Left lung (tissue), 10 donors: ENCODE results near the gene DNAH10. TPM values are rescaled to one million over a fixed set of nuclear protein-coding genes. Genes with fewer than 3 reads are reported as not detected.

ENCODE experiments used
- ATAC-seq: fragments of 200-7000 bp; cut with Tn5 transposase; one replicate; pipeline ENCODE4 v1.9.1; 2020; ENCODE audit warnings: moderate library complexity
- DNase-seq, 4 donors: peaks; one replicate each; pipeline ENCODE4 v3.0.0-alpha.2; 2013 to 2020
- H3K27ac ChIP-seq, 2 donors: fragments of 200-600 bp; sonication (generic) in 1 of 2; one replicate each; pipeline versions ENCODE4 v1.5.0 to v1.8.0; 2020 to 2021
- H3K27me3 ChIP-seq, 2 donors: fragments of 200-600 bp; sonication (generic) in 1 of 2; one replicate each; pipeline versions ENCODE4 v1.5.0 to v1.8.0; 2020 to 2021
- H3K36me3 ChIP-seq, 2 donors: fragments of 200-600 bp; sonication (generic) in 1 of 2; one replicate each; pipeline versions ENCODE4 v1.5.0 to v1.8.0; 2020 to 2021
- H3K4me1 ChIP-seq, 2 donors: fragments of 200-600 bp; one replicate each; pipeline ENCODE4 v1.8.0; 2021
- H3K4me3 ChIP-seq, 2 donors: fragments of 200-600 bp; sonication (generic) in 1 of 2; one replicate each; pipeline versions ENCODE4 v1.5.0 to v1.8.0; 2020 to 2021; ENCODE audit warnings: mild to moderate bottlenecking in 1 of 2
- H3K9me3 ChIP-seq, 2 donors: fragments of 200-600 bp; sonication (generic) in 1 of 2; one replicate each; pipeline versions ENCODE4 v1.5.0 to v1.8.0; 2020 to 2021
- CTCF ChIP-seq, 2 donors: fragments of 200-600 bp; sonication (generic) in 1 of 2; IDR thresholded peaks; one replicate each; pipeline versions ENCODE4 v1.5.0 to v1.8.0; 2021; ENCODE audit warnings: antibody characterized with exemption in 2 of 2
- intact Hi-C, 2 donors: fragments of 100-400 bp; cut with DNase I; formaldehyde crosslinking; loops; one replicate each; pipeline versions ENCODE4 v1.11.2 to v1.14.2; 2022
- polyA plus RNA-seq, 6 donors: library from polyadenylated mRNA; unstranded; fragments of 120-200 nt; gene quantifications; one replicate each; pipeline ENCODE4 v1.2.1, GENCODE V29; 2013; ENCODE audit not compliant: insufficient read length in 6 of 6
- total RNA-seq, 2 donors: library from RNA; stranded (reverse); fragmentation: NEBNext Ultra II Directional; extraction: Animal tissue kit (Norgen Biotek cat#: 25700); gene quantifications; one replicate each; pipeline ENCODE4 v1.2.1, GENCODE V29; 2021
- donor health status: DM: no; HTN: yes; CAD: no.
- donor health status: DM: no; HTN: no; CAD: no.

The DNAH10 gene
- total and polyA plus RNA-seq, 8 donors, result 0.79 to 10.4 (median 6.5) TPM

DNA sequence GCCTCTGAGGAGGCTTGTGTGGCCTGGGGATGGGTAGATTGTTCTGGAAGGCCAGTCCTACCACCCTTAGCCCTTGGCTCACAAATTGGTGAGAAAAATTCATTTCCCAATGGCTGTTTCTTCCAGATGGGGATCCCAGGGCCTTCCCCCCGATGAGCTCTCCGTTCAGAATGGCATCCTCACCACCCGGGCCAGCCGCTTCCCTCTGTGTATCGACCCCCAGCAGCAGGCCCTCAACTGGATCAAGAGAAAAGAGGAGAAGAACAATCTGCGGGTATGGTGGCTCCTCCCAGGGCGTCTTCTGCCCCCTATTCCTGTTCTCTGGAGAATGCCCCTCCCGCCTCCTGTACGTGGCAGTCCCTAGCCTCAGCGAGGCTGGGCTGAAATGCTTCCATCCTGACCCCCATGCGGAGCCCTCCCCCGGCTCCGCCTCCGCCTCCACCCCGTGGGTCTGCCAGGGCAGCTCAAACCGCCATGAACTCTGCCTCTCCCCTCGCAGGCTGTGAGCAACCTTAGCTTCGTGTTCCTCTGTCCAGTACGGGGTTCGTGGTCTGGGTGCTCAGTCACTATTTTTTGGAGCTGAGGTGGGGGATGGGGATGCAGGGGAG, 152.7 kb downstream of the DNAH10 start:
- intact Hi-C loops, result no loop called here
- no peak overlapping the region for H3K27ac ChIP-seq
- ATAC-seq, result no peak
- peaks cover 0 to 18% of the 10 kb centered on the region in 2 donors for H3K27me3 ChIP-seq
- no peak for DNase-seq
- H3K4me1 ChIP-seq, result no peaks in the 10 kb centered on the region
- no peaks in the 10 kb centered on the region for H3K36me3 ChIP-seq
- no peak for TF ChIP-seq CTCF (IDR thresholded peaks at IDR 0.05)
- H3K4me3 ChIP-seq, result no peak overlapping the region
- H3K9me3 ChIP-seq, result no peaks in the 10 kb centered on the region

DNA sequence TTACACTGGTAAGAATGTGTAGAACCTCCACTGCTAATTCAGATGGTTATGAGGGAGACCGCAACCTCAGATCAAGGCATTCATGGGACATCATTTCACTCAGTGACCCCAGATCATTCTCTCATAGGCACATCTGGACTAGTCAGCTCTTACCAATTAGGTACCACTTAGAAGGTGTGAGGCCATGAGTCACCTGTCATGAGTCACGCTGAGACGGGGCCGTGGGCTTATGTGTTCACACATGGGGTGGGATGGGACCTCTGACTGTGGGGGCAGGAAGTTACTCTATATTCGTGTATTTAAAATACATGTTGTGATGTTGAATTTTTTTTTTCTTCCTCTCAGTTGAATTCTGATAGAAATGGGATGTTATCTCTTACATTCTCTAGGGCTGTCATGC, 154.6 kb downstream of the DNAH10 start:
- intact Hi-C loops, result no loop called here
- Histone ChIP-seq H3K9me3 (no peaks in the 10 kb centered on the region), H3K4me1 (no peaks in the 10 kb centered on the region), H3K27ac (no peak overlapping the region), H3K27me3 (peaks cover 0 to 18% of the 10 kb centered on the region in 2 donors), H3K4me3 (no peak overlapping the region), H3K36me3 (no peaks in the 10 kb centered on the region)
- no peak for TF ChIP-seq CTCF (IDR thresholded peaks at IDR 0.05)
- DNase-seq (no peak), ATAC-seq (no peak)

- peaks cover 0 to 18% of the 10 kb centered on the region in 2 donors for H3K27me3 ChIP-seq
- intact Hi-C loops, result no loop called here
- no peaks in the 10 kb centered on the region for H3K36me3 ChIP-seq
- no peaks in the 10 kb centered on the region for H3K4me1 ChIP-seq
- no peak overlapping the region for H3K4me3 ChIP-seq
- H3K27ac ChIP-seq, result no peak overlapping the region
- ATAC-seq, result no peak
- TF ChIP-seq CTCF (IDR thresholded peaks at IDR 0.05), result no peak
- DNase-seq, result no peak
- H3K9me3 ChIP-seq, result no peaks in the 10 kb centered on the region
Measured at GRCh38 chr12:123917337-123917850, 155.3 kb downstream of the DNAH10 start.

DNA sequence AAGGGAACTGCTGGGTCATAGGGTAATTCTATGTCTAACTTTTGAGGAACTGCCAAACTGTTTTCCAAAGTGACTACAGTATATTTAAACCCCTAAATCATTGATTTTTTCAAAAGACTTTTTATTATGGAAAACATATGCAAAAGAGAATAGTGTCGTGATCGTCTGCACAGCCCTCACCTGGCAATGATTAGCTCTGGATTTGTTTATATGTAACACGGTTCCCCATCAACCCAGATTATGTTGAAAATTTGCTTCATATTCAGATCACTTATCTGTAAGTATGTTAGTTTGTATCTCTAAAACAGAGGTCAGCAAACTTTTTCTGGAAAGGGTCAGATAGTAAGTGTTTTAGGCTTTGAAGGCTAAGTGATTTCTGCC, 157.9 kb downstream of the DNAH10 start:
- no peaks in the 10 kb centered on the region for H3K4me1 ChIP-seq
- ATAC-seq (no peak), DNase-seq (no peak)
- H3K27ac ChIP-seq, result no peak overlapping the region
- H3K4me3 ChIP-seq, result no peak overlapping the region
- H3K36me3 ChIP-seq, result no peaks in the 10 kb centered on the region
- peaks cover 0 to 11% of the 10 kb centered on the region in 2 donors for H3K27me3 ChIP-seq
- intact Hi-C loops, result no loop called here
- no peaks in the 10 kb centered on the region for H3K9me3 ChIP-seq
- TF ChIP-seq CTCF (IDR thresholded peaks at IDR 0.05), result no peak

DNA sequence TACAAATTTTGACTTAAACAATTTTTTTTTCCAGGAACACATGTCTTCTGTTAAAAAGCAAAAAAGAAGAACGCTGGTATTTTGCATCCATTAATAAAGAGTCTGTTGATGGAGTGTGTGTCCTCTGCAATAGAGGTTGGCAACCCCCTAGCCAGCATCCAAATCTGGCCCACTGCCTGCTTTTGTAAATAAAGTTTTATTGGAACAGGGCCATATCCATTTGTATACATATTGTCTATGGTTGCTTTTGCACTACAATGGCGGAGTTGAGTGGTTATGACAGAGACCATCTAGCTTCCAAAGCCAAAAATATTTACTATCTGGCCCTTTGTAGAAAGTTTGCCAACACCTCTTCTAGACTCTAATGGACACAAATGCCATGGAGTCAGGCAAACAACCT, 160.9 kb downstream of the DNAH10 start:
- no peaks in the 10 kb centered on the region for H3K27me3 ChIP-seq
- no peak for TF ChIP-seq CTCF (IDR thresholded peaks at IDR 0.05)
- H3K27ac ChIP-seq, result no peak overlapping the region
- no peaks in the 10 kb centered on the region for H3K36me3 ChIP-seq
- no peaks in the 10 kb centered on the region for H3K4me1 ChIP-seq
- ATAC-seq (no peak), DNase-seq (no peak)
- intact Hi-C loops, result no loop called here
- H3K4me3 ChIP-seq, result no peak overlapping the region
- H3K9me3 ChIP-seq, result no peaks in the 10 kb centered on the region
